NCI-H345 (cell line): ENCODE results near the gene MED20.
"Not testable (repeated sequence)": the region's sequence is repeated elsewhere in the genome, so short reads cannot be mapped to it uniquely, and the experiment has no call there.

Source experiments
- DNase-seq: peaks from one replicate; lab custom pipeline; 2025; lab: John Stamatoyannopoulos, UW

Gene MED20

GRCh38 chr6:41920921-41921711, at the start of gene MED20, which contains the start of gene BYSL:
Gene MED20, minus strand, starts transcription at chr6:41921139. Its CDS starts 121 bp downstream, at chr6:41921018.
Gene BYSL, plus strand, starts transcription at chr6:41921499. Its CDS starts 64 bp downstream, at chr6:41921563.
- DNase-seq = peak; percentile 94

GRCh38 chr6:41970436-41970846, 49.5 kb upstream of the MED20 start:
- no peak for DNase-seq

- no peak for DNase-seq
Observed at GRCh38 chr6:41967312-41968287, 46.7 kb upstream of the MED20 start.

GRCh38 chr6:41966961-41967311, 46.0 kb upstream of the MED20 start:
- no peak for DNase-seq

- DNase-seq = no peak
Observed at GRCh38 chr6:41966214-41966920, 45.4 kb upstream of the MED20 start.

- DNase-seq = no peak
Observed at GRCh38 chr6:41965429-41966213, 44.7 kb upstream of the MED20 start.

- no peak for DNase-seq
Observed at GRCh38 chr6:41964201-41964887, 43.4 kb upstream of the MED20 start.

GRCh38 chr6:41963371-41963770, 42.4 kb upstream of the MED20 start:
- no peak for DNase-seq

- no peak for DNase-seq
Observed at GRCh38 chr6:41960028-41960427, 39.1 kb upstream of the MED20 start.

GRCh38 chr6:41958022-41958856, 37.3 kb upstream of the MED20 start:
- DNase-seq = no peak

GRCh38 chr6:41957117-41957516, 36.2 kb upstream of the MED20 start:
- no peak for DNase-seq

- no peak for DNase-seq
Observed at GRCh38 chr6:41955412-41955811, 34.5 kb upstream of the MED20 start.

GRCh38 chr6:41954668-41955067, 33.7 kb upstream of the MED20 start:
- no peak for DNase-seq

GRCh38 chr6:41947581-41948220, 26.8 kb upstream of the MED20 start:
- no peak for DNase-seq

GRCh38 chr6:41943456-41943855, 22.5 kb upstream of the MED20 start:
- no peak for DNase-seq

GRCh38 chr6:41942882-41943281, 21.9 kb upstream of the MED20 start:
- not testable (repeated sequence) for DNase-seq

- DNase-seq = no peak
Observed at GRCh38 chr6:41942067-41942851, 21.3 kb upstream of the MED20 start.

- peak; percentile 90 for DNase-seq
Observed at GRCh38 chr6:41941280-41942066, 20.5 kb upstream of the MED20 start, which contains the start of gene CCND3. Gene CCND3, minus strand, starts transcription at chr6:41941808. Its CDS starts 159 bp downstream, at chr6:41941649.
